GM12865 (cell line): ENCODE results near the gene JMJD8.

Source experiments
- DNase-seq: peaks from one replicate; pipeline ENCODE4 v3.0.0; 2010; ENCODE audit warnings: low read depth
- H3K4me3 ChIP-seq: 2 replicates; pipeline ENCODE4 v1.5.1; 2011; ENCODE audit warnings: mild to moderate bottlenecking, low read depth, low read length, control low read depth
- TF ChIP-seq, protein P1 (sequence below): IDR thresholded peaks from 2 replicates; pipeline ENCODE4 v1.5.1; 2011; ENCODE audit warnings: low read length, control low read depth, low read depth, inconsistent platforms; ENCODE audit not compliant: insufficient read depth; ENCODE audit errors: missing control alignments

JMJD8 gene

DNA sequence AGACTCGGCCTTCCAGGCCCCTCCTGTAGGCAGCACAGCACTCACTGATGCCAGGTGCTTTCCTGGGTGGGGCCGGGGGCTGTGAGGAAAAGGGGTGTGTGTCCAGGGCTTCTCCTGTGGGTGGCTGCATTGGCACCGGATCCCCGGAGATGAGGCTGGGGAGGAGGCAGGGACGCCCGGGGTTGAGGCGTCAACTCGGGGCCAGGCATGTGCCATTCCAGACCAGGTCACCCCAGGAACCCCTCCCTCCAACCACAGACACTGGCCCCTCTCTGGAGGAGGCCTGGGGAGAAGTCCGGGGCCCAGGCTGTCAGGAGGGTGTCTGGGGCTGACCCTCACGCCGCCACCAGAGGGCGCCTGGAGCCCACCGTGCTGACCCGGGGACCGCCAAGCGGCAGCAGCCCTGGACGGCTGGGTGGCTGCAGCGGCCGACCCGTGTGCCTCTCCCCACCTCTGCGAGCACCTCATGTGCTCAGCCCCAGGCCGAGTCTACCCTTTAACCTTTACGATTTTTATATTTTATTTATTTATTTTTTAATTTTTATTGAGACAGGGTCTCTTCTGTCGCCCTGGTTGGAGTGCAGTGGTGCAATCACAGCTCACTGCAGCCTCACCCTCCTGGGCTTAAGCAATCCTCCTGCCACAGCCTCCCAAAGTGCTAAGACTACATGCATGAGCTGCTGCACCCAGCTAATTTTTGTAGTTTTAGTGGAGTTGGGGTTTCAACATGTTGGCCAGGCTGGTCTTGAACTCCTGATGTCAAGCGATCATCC lies 27.6 kb upstream of the JMJD8 start:
- H3K4me3 ChIP-seq, result no peak overlapping the region
- peak; percentile 82 for DNase-seq
- TF ChIP-seq, protein P1, sequence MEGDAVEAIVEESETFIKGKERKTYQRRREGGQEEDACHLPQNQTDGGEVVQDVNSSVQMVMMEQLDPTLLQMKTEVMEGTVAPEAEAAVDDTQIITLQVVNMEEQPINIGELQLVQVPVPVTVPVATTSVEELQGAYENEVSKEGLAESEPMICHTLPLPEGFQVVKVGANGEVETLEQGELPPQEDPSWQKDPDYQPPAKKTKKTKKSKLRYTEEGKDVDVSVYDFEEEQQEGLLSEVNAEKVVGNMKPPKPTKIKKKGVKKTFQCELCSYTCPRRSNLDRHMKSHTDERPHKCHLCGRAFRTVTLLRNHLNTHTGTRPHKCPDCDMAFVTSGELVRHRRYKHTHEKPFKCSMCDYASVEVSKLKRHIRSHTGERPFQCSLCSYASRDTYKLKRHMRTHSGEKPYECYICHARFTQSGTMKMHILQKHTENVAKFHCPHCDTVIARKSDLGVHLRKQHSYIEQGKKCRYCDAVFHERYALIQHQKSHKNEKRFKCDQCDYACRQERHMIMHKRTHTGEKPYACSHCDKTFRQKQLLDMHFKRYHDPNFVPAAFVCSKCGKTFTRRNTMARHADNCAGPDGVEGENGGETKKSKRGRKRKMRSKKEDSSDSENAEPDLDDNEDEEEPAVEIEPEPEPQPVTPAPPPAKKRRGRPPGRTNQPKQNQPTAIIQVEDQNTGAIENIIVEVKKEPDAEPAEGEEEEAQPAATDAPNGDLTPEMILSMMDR, result peak; percentile 91

DNA sequence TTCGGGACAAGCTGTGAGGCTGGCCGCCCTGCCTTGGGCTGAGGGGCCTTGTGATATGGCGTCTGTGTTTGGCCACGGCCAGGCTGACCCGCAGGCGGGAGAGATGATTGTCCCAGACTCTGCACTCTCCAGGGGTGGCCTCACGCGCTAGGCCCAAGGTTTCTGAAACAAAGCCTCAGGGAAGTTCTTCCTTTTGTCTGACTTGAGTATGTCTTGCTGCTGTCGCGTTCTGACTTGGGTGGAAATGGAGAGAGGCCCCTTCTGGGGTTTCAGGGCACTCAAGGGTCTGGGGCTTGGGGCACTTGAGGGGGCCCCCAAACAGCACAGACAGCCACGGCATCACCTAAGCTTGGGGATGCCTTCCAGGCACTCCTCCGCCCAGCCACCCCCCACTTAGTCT lies 26.9 kb upstream of the JMJD8 start:
- TF ChIP-seq, protein P1, result no peak
- no peak for DNase-seq
- H3K4me3 ChIP-seq, result no peak overlapping the region

- TF ChIP-seq, protein P1, result no peak
- H3K4me3 ChIP-seq, result no peak overlapping the region
- no peak for DNase-seq
Observed at GRCh38 chr16:710500-711075, 26.5 kb upstream of the JMJD8 start.

DNA sequence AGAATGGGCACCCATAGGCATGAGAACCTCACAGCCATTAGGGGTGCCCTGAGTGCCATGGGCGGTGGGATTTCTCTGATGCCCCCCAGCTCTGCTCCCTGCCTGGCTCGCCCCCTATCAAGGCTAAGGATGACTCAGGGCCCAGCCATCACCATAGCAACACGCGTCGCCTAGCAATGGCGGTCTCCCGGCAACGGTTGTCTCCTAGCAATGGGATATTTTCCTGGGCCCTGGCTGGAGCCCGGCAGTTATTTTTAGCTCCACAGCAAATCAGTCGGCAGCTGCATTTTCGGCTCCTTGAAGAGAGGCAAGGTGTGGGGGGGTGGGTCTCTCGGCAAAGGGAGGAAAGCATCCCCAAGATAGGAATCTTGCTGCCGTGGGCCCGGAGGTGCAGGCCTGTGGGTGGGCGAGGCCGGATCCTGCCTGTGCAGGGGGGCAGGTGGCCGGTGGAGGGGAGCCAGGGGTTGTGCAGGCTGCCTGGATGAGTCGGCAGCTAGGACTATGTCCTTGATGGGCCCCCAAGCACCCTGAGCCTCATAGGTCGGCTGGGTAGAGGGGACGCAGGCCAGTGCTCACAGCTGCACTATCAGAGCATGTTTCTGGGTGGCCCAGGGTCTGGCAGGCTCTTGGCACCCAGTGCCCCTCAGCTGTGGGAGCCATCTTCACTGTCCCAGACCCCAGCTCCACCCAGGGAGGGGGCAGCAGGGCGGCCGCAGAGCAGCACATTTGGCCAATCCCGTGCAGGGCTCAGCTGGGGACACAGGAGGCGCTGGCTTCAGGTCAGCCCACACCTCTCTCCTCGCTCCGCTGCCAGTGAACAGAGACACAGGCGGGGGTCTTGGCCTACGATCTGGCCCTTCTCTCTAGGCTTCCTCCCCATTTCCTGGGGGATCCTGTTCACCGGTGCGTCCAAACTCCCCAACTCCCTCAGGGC lies 25.7 kb upstream of the JMJD8 start:
- no peak for DNase-seq

DNA sequence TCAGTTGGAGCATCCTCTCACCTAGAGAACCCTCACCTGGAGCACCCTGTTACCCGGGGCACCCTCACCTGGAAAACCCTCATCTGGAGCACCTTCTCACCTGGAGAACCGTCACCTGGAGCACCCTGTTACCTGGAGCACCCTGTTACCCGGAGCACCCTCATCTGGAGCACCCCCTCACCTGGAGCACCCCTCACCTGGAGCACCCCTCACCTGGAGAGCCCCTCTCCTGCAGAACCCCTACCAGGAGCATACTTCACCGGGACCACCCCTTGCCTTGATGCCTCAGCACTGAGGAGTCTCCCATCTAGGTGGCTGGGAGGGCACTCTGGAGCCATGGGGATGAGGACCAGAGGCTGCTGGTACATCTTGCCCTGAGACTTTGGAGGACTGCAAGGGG lies 24.8 kb upstream of the JMJD8 start:
- no peak overlapping the region for H3K4me3 ChIP-seq
- TF ChIP-seq, protein P1, result no peak
- no peak for DNase-seq

More for the DNA sequence above, 25.7 kb upstream of the JMJD8 start:
- no peak overlapping the region for H3K4me3 ChIP-seq
- TF ChIP-seq, protein P1, result no peak

DNA sequence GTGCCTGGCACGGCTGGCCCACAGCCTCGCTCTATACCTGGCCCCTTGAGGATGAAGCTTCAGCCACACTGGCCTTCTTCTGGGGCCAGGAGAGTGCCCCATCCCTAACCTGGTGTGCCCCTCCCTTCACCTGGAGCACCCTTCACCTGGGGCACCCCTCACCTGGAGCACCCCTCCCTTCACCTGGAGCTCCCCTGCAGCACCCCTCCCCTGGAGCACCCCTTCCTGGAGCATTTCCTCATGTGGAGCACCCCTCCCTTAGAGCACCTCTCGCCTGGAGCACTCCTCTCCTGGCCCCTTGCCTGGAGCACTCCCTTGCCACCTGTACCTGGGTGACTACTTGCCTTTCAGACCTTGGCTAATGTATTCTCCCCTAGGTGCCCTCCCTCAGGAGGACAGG lies 23.9 kb upstream of the JMJD8 start:
- TF ChIP-seq, protein P1, result no peak
- H3K4me3 ChIP-seq, result no peak overlapping the region
- no peak for DNase-seq
